HepG2 (cell line): ENCODE data around the gene NYNRIN. TPM values are rescaled to one million over a fixed set of nuclear protein-coding genes. Genes with fewer than 3 reads are reported as not detected.

Source experiments
- CREB3 ChIP-seq: sonication (generic); formaldehyde crosslinking; IDR thresholded peaks from 2 replicates; pipeline ENCODE4 v1.5.0; 2020; ENCODE audit warnings: missing genetic modification reagents
- HNF4G ChIP-seq, 2 experiments: sonication (generic) in 1 of 2; formaldehyde crosslinking in 1 of 2; IDR thresholded peaks; 2 replicates each; pipeline versions ENCODE4 v1.4.0 to v1.6.1; 2011 to 2020; ENCODE audit warnings: borderline replicate concordance in 2 of 2, low read depth in 2 of 2, mild to moderate bottlenecking in 2 of 2, low read length in 1 of 2, missing genetic modification reagents in 1 of 2, moderate library complexity in 1 of 2
- IKZF4 ChIP-seq: sonication (generic); formaldehyde crosslinking; IDR thresholded peaks from 2 replicates; pipeline ENCODE4 v1.5.1; 2020; ENCODE audit warnings: borderline replicate concordance, mild to moderate bottlenecking, low read depth, missing genetic modification reagents; ENCODE audit errors: not compliant biosample characterization
- KLF12 ChIP-seq: sonication (generic); formaldehyde crosslinking; IDR thresholded peaks from 2 replicates; pipeline ENCODE4 v1.4.0; 2020; ENCODE audit warnings: missing genetic modification reagents, borderline replicate concordance
- MAFK ChIP-seq, 2 experiments: IDR thresholded peaks in 1 of 2; conservative IDR thresholded peaks in 1 of 2; 2 replicates each; pipeline ENCODE4 v1.6.1; 2011; ENCODE audit warnings: improper control_type of control experiment in 2 of 2, low read length in 2 of 2
- NFKBIZ ChIP-seq: IDR thresholded peaks from 2 replicates; pipeline ENCODE4 v1.6.1; 2018; ENCODE audit warnings: missing genetic modification reagents, missing compliant biosample characterization
- POLR2G ChIP-seq: fragments of 200-400 bp; formaldehyde crosslinking; IDR thresholded peaks from 2 replicates; pipeline ENCODE4 v1.6.1; 2018; ENCODE audit warnings: mild to moderate bottlenecking, low read depth, low read length, moderate library complexity
- PPARG ChIP-seq: conservative IDR thresholded peaks from 2 replicates; pipeline ENCODE4 v1.6.1; 2016; ENCODE audit warnings: missing biosample characterization, missing genetic modification reagents
- SAP130 ChIP-seq: IDR thresholded peaks from 2 replicates; pipeline ENCODE4 v1.6.1; 2016; ENCODE audit warnings: low read depth
- STAT6 ChIP-seq: sonication (generic); formaldehyde crosslinking; IDR thresholded peaks from 2 replicates; pipeline ENCODE4 v1.4.0; 2020; ENCODE audit warnings: missing genetic modification reagents, mild to moderate bottlenecking, borderline replicate concordance
- THRA ChIP-seq: sonication (generic); formaldehyde crosslinking; IDR thresholded peaks from 2 replicates; pipeline ENCODE4 v1.4.0; 2020; ENCODE audit warnings: missing genetic modification reagents, borderline replicate concordance
- YEATS2 ChIP-seq: sonication (generic); formaldehyde crosslinking; IDR thresholded peaks from 2 replicates; pipeline ENCODE4 v1.4.0; 2020; ENCODE audit warnings: missing genetic modification reagents, borderline replicate concordance
- ZBTB26 ChIP-seq: IDR thresholded peaks from 2 replicates; pipeline ENCODE4 v1.6.1; 2016; ENCODE audit warnings: missing compliant biosample characterization, missing genetic modification reagents, borderline replicate concordance
- ZEB1 ChIP-seq: IDR thresholded peaks from 2 replicates; pipeline ENCODE4 v1.6.1; 2012; ENCODE audit warnings: mild to moderate bottlenecking, low read depth, inconsistent platforms; ENCODE audit not compliant: insufficient replicate concordance
- ZFP37 ChIP-seq: sonication (generic); formaldehyde crosslinking; IDR thresholded peaks from 2 replicates; pipeline ENCODE4 v1.4.0; 2020; ENCODE audit warnings: missing genetic modification reagents, borderline replicate concordance
- ZIK1 ChIP-seq: sonication (generic); formaldehyde crosslinking; IDR thresholded peaks from 2 replicates; pipeline ENCODE4 v1.5.0; 2020; ENCODE audit warnings: mild to moderate bottlenecking, low read depth, missing genetic modification reagents, borderline replicate concordance
- ZNF124 ChIP-seq: sonication (generic); formaldehyde crosslinking; IDR thresholded peaks from 2 replicates; pipeline ENCODE4 v1.4.0; 2020; ENCODE audit warnings: missing genetic modification reagents
- ZNF230 ChIP-seq: sonication (generic); formaldehyde crosslinking; IDR thresholded peaks from 2 replicates; pipeline ENCODE4 v1.4.0; 2020; ENCODE audit warnings: mild to moderate bottlenecking, missing genetic modification reagents
- ZNF343 ChIP-seq: sonication (generic); formaldehyde crosslinking; IDR thresholded peaks from 2 replicates; pipeline ENCODE4 v1.4.0; 2020; ENCODE audit warnings: mild to moderate bottlenecking, missing genetic modification reagents
- ZNF563 ChIP-seq: sonication (generic); formaldehyde crosslinking; IDR thresholded peaks from 2 replicates; pipeline ENCODE4 v1.8.0; 2022; ENCODE audit warnings: mild to moderate bottlenecking, moderate library complexity, missing genetic modification reagents
- ZZZ3 ChIP-seq: sonication (generic); formaldehyde crosslinking; IDR thresholded peaks from 2 replicates; pipeline ENCODE4 v1.4.0; 2020; ENCODE audit warnings: missing genetic modification reagents, mild to moderate bottlenecking, borderline replicate concordance
- polyA plus RNA-seq, 8 experiments: library from polyadenylated mRNA; depleted of rRNA in 3 of 8; stranded (reverse) in 7 of 8; unstranded in 1 of 8; fragments of >200 nt; fragmentation: Illumina TruSeq in 4 of 8; extraction: Trizol in 4 of 8; gene quantifications; 2 replicates each; pipeline versions ENCODE4 v1.2.1 to v1.2.3, GENCODE V29; 2011 to 2016; ENCODE audit warnings: low read depth in 4 of 8, missing spikeins in 1 of 8, mixed read lengths in 1 of 8; ENCODE audit not compliant: insufficient read depth in 1 of 8
- total RNA-seq, 5 experiments: library from RNA; depleted of rRNA; stranded (reverse); fragments of >200 nt; fragmentation: Illumina TruSeq; extraction: Trizol; gene quantifications; 2 replicates each; pipeline ENCODE4 v1.2.3, GENCODE V29; 2016; ENCODE audit warnings: low read depth in 1 of 5

Gene NYNRIN
- total and polyA plus RNA-seq, 2 of the 13 experiments (the other 11 are each of a cell fraction or from before 2014, with no cell fraction given) = 0.63 to 1.1 TPM

GRCh38 chr14:24426912-24427536, 28.2 kb downstream of the NYNRIN start (continued):
- TF ChIP-seq ZIK1 (CRISPR knock-in tag) = peak; percentile 82; the same call in 1 of the 2 replicates
- TF ChIP-seq PPARG (CRISPR knock-in tag) = peak; percentile 67; the same call in 1 of the 2 replicates
- TF ChIP-seq KLF12 (CRISPR knock-in tag) = no peak
- TF ChIP-seq HNF4G (IDR thresholded peaks at IDR 0.05; ENCODE audit: borderline replicate concordance, low read depth, low read length) = peak; percentile 97
- TF ChIP-seq HNF4G (CRISPR knock-in tag; IDR thresholded peaks at IDR 0.05; ENCODE audit: borderline replicate concordance, low read depth) = peak; percentile 95
- peak; percentile 84 for TF ChIP-seq ZBTB26 (CRISPR knock-in tag)
- TF ChIP-seq ZNF563 (CRISPR knock-in tag) = no peak
- peak; percentile 31; the same call in 1 of the 2 replicates for TF ChIP-seq STAT6 (CRISPR knock-in tag)
- no peak for TF ChIP-seq CREB3 (CRISPR knock-in tag)
- 0 out of 2 replicates have a peak, but pooled peaks have one; percentile 67 for TF ChIP-seq ZNF343 (CRISPR knock-in tag)
- TF ChIP-seq POLR2G = no peak
- peak; percentile 61; the same call in 1 of the 2 replicates for TF ChIP-seq YEATS2 (CRISPR knock-in tag)
- no peak for TF ChIP-seq MAFK (conservative IDR thresholded peaks at IDR 0.05 in 1 of 2, IDR thresholded peaks at IDR 0.05 in 1 of 2; ENCODE audit: low read length in 2 of 2)
- TF ChIP-seq ZNF124 (CRISPR knock-in tag) = peak; percentile 60; the same call in 1 of the 2 replicates
- TF ChIP-seq ZZZ3 (CRISPR knock-in tag) = peak; percentile 70; the same call in 1 of the 2 replicates
- peak; percentile 77 for TF ChIP-seq SAP130
- peak; percentile 30 for TF ChIP-seq IKZF4 (CRISPR knock-in tag)
- no peak; the same call in 1 of the 2 replicates for TF ChIP-seq NFKBIZ (CRISPR knock-in tag)
- peak; percentile 64; the same call in 1 of the 2 replicates for TF ChIP-seq THRA (CRISPR knock-in tag)
- TF ChIP-seq ZNF230 (CRISPR knock-in tag) = peak; percentile 59
- TF ChIP-seq ZFP37 (CRISPR knock-in tag) = 0 out of 2 replicates have a peak, but pooled peaks have one; percentile 18
- TF ChIP-seq ZEB1 = no peak
